GM19395 (cell line): ENCODE results near the gene CRYAB.

Source experiments
- ATAC-seq: cut with Tn5 transposase; IDR thresholded peaks from one replicate; pipeline ENCODE4 v1.9.1; 2021; ENCODE audit warnings: mild to moderate bottlenecking, moderate library complexity; ENCODE audit not compliant: unreplicated experiment

The CRYAB gene, protein sequence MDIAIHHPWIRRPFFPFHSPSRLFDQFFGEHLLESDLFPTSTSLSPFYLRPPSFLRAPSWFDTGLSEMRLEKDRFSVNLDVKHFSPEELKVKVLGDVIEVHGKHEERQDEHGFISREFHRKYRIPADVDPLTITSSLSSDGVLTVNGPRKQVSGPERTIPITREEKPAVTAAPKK

DNA sequence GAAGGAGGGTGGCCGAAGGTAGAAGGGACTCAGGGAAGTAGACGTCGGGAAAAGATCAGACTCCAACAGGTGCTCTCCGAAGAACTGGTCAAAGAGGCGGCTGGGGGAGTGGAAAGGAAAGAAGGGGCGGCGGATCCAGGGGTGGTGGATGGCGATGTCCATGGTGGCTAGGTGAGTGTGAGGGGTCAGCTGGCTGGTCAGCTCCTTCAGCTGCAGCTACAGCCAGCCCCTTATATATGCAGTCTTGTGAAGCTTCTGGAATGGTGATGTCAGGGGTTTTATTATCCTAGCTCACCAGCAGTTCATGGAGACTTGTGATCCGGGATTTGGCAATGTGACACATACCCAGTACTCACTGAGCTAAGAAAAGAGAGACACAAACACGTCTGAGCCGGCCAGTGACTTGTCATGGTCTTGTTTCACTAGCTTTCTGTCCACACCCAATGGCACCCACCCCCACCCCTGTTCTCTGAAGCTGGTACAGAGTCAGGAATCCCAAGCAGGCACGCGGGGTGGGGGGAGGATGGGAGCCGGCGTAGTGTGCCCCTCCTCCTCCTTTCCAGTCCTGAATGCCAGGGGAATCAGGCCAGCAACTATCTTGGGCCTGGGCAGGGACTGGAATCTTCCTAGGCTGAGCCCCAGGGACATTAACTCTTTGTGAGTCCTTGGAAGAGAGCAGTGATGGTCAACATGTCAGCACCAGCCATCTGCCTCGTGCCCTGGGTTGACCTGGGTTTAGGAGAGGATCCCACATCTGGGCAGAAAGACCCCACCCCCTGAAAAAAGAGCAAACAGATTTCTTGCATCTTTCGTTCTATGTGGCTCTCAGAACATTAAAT, at the start of gene CRYAB:
CRYAB (minus strand) TSS at position 208 of the 839 bp plus-strand sequence; CDS start at position 162, 46 bp downstream.
- ATAC-seq = no peak

DNA sequence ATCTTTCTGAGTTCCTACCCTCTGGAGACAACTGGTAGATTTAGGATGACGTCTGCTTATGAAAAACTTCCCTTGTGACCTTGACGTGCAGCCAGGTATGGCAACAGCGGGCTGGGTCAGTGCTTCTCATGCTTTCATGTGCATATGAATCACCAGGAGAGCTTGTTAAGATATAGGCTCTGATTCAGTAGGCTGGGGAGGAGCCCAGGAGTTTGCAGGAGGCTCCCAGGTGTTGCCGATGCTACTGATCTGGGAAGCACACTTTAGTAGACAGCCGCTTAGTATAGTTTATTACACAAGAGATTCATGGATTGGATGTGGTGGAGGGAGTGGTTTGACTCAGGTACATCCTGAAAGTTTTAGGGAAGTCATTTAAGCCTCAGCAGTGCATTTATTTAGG, 49.3 kb upstream of the CRYAB start:
- ATAC-seq = no peak

- ATAC-seq = no peak
Measured at GRCh38 chr11:111957663-111958444, 46.3 kb upstream of the CRYAB start.

DNA sequence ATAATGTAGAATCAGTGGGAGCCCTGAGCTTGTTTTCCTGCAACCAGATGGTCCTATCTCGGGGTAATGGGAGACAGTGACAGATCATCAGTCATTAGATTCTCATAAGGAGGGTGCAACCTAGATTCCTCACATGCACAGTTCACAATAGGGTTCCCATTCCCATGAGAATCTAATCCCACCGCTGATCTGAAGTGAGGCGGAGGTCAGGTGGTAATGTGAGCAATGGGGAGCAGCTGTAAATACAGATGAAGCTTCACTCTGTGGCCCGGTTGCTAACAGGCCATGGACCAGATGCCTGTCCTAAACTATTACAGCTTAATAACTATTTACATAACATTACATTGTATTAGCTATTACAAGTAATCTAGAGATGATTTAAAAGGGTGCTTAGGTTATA, 42.6 kb upstream of the CRYAB start:
- ATAC-seq = no peak

GRCh38 chr11:111951565-111951964, 40.0 kb upstream of the CRYAB start:
- ATAC-seq = no peak

GRCh38 chr11:111949519-111950426, 38.2 kb upstream of the CRYAB start:
- no peak for ATAC-seq

DNA sequence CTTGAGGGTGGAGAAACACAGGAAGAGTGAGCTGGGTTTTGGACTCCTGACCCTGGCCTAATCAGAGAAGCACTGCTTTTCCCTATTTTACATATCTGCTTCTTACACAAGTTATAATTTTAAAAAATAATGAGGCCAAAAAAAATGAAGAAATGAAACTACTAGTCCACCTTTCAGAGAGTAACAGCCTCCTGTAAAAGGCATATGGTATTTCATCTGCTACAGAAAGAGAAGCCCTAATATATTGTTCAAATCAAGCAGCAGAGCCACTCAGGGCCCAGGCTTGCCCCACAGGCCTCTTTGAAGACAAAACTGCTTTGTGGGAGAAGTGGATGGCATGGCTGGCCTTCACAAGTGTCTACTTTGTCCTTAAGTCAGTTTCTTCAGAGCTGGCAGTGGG, 35.6 kb upstream of the CRYAB start:
- ATAC-seq = no peak

DNA sequence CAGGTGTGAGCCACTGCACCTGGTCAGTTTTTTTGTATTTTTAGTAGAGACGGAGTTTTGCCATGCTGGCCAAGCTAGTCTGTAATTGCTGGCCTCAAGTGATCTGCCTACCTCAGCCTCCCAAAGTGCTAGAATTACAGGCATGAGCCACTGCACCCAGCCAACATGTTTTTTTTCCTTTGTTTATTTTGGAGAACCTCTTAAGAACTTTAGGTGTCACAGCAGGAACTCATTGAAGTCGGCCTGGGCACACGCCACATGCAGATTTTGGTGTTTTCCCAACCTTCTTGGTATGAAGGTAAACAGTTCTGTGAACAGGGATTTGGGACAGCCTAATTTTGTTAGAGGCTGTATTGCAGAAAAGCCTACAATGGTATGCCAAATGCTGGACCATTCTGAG, 34.9 kb upstream of the CRYAB start:
- ATAC-seq = no peak

DNA sequence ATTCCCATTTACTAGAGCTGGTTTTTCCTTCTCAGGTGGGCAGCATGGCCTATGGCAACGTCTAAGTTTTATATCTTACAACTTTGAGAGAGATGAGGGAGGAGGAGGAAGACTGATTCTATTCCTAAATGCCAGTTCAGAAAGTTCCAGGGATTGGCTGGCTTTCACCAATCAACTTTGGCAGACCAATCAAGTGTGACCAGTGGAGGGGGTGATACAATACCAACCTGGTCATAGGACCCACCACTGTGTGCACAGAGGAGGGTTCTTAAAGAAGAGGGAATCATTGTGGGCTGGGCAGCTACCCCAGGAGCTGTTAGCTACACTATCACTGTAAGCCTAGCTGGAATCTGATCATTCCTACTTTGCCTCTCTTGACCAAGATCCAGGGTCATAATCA, 33.6 kb upstream of the CRYAB start:
- no peak for ATAC-seq

GRCh38 chr11:111944651-111945051, 33.1 kb upstream of the CRYAB start:
- no peak for ATAC-seq

DNA sequence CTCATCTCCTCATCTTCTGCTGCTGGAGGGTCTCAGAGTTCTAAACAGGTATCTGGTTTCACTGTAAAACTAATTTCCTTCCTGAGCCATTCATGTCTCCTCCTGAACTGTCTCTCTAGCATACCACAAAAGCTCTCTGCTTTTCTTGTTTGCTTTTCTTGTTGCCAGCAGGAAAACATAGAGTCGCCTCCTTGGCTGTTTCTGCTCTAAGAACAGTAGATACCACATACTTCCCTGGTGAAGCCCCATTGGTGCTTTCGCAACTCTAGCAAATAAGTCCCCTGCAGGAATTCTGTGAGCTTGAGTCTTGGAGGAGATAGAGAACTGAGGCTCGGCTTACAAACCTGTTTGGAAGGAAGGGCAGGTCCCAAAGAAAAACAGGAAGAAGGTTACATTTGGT, 32.6 kb upstream of the CRYAB start:
- no peak for ATAC-seq

DNA sequence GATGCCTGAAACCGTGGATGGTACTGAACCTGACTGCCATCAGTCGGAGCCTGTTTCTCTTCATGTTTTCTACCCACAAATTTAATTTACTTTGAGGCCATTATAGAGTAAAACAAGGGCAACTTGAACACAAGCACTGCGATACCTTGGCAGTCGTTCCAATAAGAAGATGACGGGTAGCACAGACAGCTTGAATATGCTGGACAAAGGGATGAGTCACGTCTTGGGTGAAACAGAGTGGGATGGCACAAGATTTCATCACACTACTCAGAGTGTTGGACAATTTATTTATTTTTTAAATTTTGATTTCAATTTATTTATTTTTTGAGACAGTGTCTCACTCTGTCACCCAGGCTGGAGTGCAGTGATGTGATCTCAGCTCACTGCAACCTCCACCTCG, 31.3 kb upstream of the CRYAB start:
- ATAC-seq = no peak

- ATAC-seq = no peak
Measured at GRCh38 chr11:111941963-111942362, 30.4 kb upstream of the CRYAB start.

GRCh38 chr11:111939836-111940604, 28.4 kb upstream of the CRYAB start:
- no peak for ATAC-seq

DNA sequence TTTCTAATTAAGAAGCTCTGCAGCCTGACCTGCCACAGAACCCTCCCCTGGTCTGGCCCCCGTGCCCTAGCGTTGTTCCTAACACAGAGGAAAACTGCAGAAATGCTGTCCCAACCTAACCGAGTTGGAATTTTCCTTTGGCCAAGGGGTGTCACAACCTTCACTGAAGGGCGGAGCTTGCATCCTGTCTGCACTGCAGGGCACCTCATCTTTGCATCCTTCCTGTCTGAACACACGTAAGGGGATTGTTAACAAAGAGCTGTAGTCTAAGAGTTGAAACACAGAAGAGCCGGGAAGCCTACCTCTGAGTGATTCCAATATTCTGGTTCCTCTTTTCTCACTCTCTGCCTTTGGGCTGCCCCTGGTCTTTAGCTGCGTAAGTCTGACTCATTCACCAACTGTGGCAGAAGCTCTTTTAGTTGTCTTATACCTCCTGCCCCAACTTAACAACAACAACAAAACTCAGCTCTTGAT, 27.2 kb upstream of the CRYAB start:
- ATAC-seq = peak; percentile 90

DNA sequence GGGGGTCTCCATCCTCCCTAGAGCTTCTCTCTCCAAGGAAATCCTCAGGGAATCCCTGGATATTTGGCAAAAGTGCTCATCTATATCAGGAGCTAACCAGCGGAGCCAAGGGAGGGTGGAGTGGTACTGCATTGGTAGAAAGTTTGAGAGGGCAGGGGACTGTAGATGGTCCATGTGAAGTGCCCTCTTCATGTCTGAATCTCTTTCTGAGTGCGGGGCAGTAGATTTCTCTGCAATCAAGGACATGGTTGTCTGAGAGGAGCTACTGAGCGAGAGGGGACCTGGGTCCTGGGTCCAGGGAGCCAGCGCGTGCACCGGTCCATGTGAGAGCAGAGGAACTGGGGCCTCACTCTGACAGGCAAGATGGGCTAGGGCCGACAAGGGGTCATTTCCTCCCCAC, 26.3 kb upstream of the CRYAB start:
- ATAC-seq = no peak

GRCh38 chr11:111937461-111937769, 25.8 kb upstream of the CRYAB start:
- ATAC-seq = no peak

DNA sequence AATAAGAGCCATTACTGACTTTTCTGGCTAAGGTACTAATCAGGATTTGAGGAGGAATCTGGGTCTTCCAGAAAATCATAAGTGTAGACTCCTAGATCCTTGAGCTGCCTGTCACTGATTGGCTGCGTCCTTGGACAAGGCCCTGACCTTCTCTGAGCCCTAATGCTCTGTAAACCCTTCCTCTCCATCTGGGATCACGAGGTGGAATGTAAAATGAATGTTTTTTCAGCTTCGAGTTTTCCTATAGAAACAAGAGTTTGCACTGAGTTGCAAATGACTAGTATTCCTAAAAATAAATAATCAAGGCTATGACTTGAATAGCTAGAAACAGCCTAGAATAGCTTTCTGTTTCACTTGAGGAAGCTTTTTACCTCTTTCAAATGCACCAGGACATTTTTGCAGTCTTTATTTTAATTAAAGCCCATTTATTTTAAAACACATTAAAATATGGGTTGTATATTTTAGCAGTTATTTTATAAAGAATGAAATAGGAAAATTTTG, 24.5 kb upstream of the CRYAB start:
- no peak for ATAC-seq

- ATAC-seq = no peak
Measured at GRCh38 chr11:111935317-111936039, 23.9 kb upstream of the CRYAB start.
